ENCODE data around the gene SLC25A39.

- no peak for TF ChIP-seq CTCF (IDR thresholded peaks at IDR 0.05; ENCODE audit: poor library complexity)
- TF ChIP-seq EZH2phosphoT487 (IDR thresholded peaks at IDR 0.05; ENCODE audit: low read depth, severe bottlenecking, unreplicated experiment), result no peak
Measured at GRCh38 chr17:44312396-44313104, 12.1 kb downstream of the SLC25A39 start.
